HEK293 (cell line): ENCODE results near the gene SUPT4H1.

ENCODE experiments used
- CTCF ChIA-PET: fragments of 350-600 bp; formaldehyde crosslinking; extraction: SDS; loops from one replicate; lab custom pipeline; 2021; ENCODE audit warnings: antibody characterized with exemption; lab: Yijun Ruan, JAX
- POLR2A ChIA-PET: fragments of 300-600 bp; formaldehyde crosslinking; extraction: SDS; loops from one replicate; lab custom pipeline; 2020; ENCODE audit warnings: antibody characterized with exemption, inconsistent platforms; lab: Yijun Ruan, JAX
- H3K27ac ChIP-seq: fragments of 200-500 bp; sonication (Bioruptor generic); 2 replicates; pipeline ENCODE4 v1.5.1; 2014; ENCODE audit warnings: low read depth, low read length, control low read depth, inconsistent platforms; ENCODE audit errors: extremely low read depth
- H3K36me3 ChIP-seq, 2 experiments: fragments of 200-500 bp in 1 of 2; sonication (Bioruptor generic) in 1 of 2; 1 replicate in 1 of 2; 2 replicates in 1 of 2; pipeline ENCODE4 v1.5.1; 2014 to 2017; ENCODE audit warnings: inconsistent platforms in 2 of 2, low read length in 2 of 2; ENCODE audit not compliant: control insufficient read depth in 2 of 2, insufficient read depth in 1 of 2
- H3K4me1 ChIP-seq: fragments of 200-500 bp; sonication (Bioruptor generic); 2 replicates; pipeline ENCODE4 v1.5.1; 2014; ENCODE audit warnings: mild to moderate bottlenecking, low read length, inconsistent platforms; ENCODE audit not compliant: control insufficient read depth, insufficient read depth
- H3K4me3 ChIP-seq: 2 replicates; pipeline ENCODE4 v1.5.1; 2011; ENCODE audit warnings: low read depth, mild to moderate bottlenecking, control low read depth, low read length, moderate library complexity
- H3K9me3 ChIP-seq: fragments of 200-500 bp; sonication (Bioruptor generic); 2 replicates; pipeline ENCODE4 v1.5.1; 2014; ENCODE audit warnings: low read depth, low read length, inconsistent platforms; ENCODE audit not compliant: control insufficient read depth, insufficient read depth
- SCRT2 ChIP-seq: fragments of 450-650 bp; formaldehyde crosslinking; IDR thresholded peaks from 2 replicates; pipeline ENCODE4 v1.5.1; 2016; ENCODE audit warnings: missing biosample characterization, missing genetic modification characterization
- TCF7L2 ChIP-seq: IDR thresholded peaks from 2 replicates; pipeline ENCODE4 v1.6.1; 2011; ENCODE audit warnings: low read depth, mild to moderate bottlenecking, inconsistent platforms, low read length, moderate library complexity, borderline replicate concordance
- ZBTB7A ChIP-seq: fragments of 450-650 bp; formaldehyde crosslinking; IDR thresholded peaks from 2 replicates; pipeline ENCODE4 v1.5.1; 2016; ENCODE audit warnings: low read depth, missing biosample characterization, missing genetic modification characterization
- ZFHX2 ChIP-seq: fragments of 450-650 bp; formaldehyde crosslinking; conservative IDR thresholded peaks from 2 replicates; pipeline ENCODE4 v1.5.1; 2016; ENCODE audit warnings: missing biosample characterization, missing genetic modification characterization
- ZNF140 ChIP-seq: fragments of 450-650 bp; formaldehyde crosslinking; IDR thresholded peaks from 2 replicates; pipeline ENCODE4 v1.5.1; 2016; ENCODE audit warnings: missing biosample characterization, missing genetic modification characterization
- ZNF202 ChIP-seq: fragments of 450-650 bp; formaldehyde crosslinking; IDR thresholded peaks from 2 replicates; pipeline ENCODE4 v1.5.1; 2016; ENCODE audit warnings: missing biosample characterization, missing genetic modification characterization, borderline replicate concordance
- ZNF239 ChIP-seq: fragments of 450-650 bp; formaldehyde crosslinking; IDR thresholded peaks from 2 replicates; pipeline ENCODE4 v1.5.1; 2016; ENCODE audit warnings: missing biosample characterization, missing genetic modification characterization
- ZNF426 ChIP-seq: fragments of 450-650 bp; formaldehyde crosslinking; IDR thresholded peaks from 2 replicates; pipeline ENCODE4 v1.5.1; 2017; ENCODE audit warnings: missing biosample characterization, missing genetic modification characterization, mild to moderate bottlenecking, inconsistent platforms, moderate library complexity
- ZNF660 ChIP-seq: fragments of 450-650 bp; IDR thresholded peaks from 2 replicates; pipeline ENCODE4 v1.5.1; 2018; ENCODE audit warnings: missing biosample characterization, mild to moderate bottlenecking, missing genetic modification characterization
- ZNF791 ChIP-seq: fragments of 450-650 bp; formaldehyde crosslinking; IDR thresholded peaks from 2 replicates; pipeline ENCODE4 v1.5.1; 2016; ENCODE audit warnings: missing biosample characterization, missing genetic modification characterization
- TF ChIP-seq, protein P1 (sequence below): fragments of 450-650 bp; formaldehyde crosslinking; IDR thresholded peaks from 2 replicates; pipeline ENCODE4 v1.5.1; 2016; ENCODE audit warnings: missing biosample characterization, missing genetic modification characterization
- TF ChIP-seq, protein P2 (sequence below): fragments of 450-650 bp; formaldehyde crosslinking; IDR thresholded peaks from 2 replicates; pipeline ENCODE4 v1.5.1; 2016; ENCODE audit warnings: missing biosample characterization, missing genetic modification characterization
- TF ChIP-seq, protein P3 (sequence below): fragments of 450-650 bp; formaldehyde crosslinking; IDR thresholded peaks from 2 replicates; pipeline ENCODE4 v1.5.1; 2016; ENCODE audit warnings: missing biosample characterization, missing genetic modification characterization

The SUPT4H1 gene

DNA sequence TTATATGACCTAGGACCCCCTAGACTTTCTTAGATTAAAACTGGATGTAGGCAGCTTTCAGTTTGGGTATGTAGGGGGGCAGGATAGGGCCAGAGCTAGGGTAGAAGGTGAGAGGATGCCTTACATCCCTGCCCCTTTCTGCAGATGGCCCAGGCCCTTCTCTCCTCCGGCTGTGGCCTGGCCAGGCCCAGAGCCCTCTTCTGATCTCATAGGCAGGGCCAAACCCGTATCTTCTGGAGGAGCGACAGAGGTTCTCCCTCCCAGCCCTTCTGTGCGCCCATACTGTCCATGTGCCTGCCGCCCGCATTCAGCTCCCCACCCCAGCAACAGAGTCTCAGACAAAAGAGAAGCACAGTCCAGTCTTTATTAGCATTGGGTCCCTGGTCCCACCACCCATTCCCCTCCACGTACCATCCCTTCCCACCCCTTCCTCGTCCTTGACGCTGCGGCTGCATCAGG lies 21.4 kb downstream of the SUPT4H1 start (continued):
- TF ChIP-seq, protein P1, sequence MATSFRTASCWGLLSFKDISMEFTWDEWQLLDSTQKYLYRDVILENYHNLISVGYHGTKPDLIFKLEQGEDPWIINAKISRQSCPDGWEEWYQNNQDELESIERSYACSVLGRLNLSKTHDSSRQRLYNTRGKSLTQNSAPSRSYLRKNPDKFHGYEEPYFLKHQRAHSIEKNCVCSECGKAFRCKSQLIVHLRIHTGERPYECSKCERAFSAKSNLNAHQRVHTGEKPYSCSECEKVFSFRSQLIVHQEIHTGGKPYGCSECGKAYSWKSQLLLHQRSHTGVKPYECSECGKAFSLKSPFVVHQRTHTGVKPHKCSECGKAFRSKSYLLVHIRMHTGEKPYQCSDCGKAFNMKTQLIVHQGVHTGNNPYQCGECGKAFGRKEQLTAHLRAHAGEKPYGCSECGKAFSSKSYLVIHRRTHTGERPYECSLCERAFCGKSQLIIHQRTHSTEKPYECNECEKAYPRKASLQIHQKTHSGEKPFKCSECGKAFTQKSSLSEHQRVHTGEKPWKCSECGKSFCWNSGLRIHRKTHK (tag by site-specific recombination) = no peak
- TF ChIP-seq ZNF202 (tag by site-specific recombination) = no peak
- TF ChIP-seq, all 188 proteins: peak for 0

DNA sequence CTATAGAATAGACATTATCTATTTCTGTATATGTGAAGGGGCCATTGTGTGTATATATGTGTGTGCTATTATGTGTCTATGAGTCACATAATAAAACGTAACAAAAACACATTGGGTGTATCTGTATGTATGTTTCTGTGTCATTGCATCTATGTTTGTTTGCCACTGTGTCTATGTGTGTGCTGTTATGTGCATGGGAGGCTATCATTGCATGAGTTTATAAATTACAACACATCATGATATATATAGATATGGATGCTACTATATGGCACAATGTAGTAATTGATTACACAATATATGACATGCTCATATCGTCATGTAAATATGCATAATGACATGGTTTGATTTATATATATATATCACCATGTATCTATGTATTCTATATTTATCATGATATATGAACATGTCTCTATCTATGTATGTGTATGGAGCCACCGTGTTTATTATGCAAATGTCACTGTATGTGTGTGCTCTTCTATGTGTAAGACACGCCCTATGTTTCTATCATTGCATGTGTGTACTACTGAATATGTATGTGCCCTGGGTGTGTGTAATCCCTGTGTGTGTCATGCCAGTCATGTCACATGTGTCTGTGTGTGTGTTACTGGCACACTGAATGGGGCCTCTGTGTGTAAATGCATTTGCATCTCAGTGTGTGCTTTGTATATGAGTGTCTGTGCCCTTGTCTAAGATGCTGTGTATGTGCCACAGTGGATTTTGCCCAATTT lies 22.0 kb downstream of the SUPT4H1 start:
- H3K4me3 ChIP-seq = no peak overlapping the region
- H3K4me1 ChIP-seq = no peaks in the 10 kb centered on the region
- CTCF ChIA-PET = interaction anchor here (0.6 kb wide), 1 partner anchor 22 kb away, joined by 3 read pairs; the partner anchor contains the start of gene SUPT4H1
- H3K36me3 ChIP-seq = no peaks in the 10 kb centered on the region
- no peak for TF ChIP-seq ZNF426 (tag by site-specific recombination)
- TF ChIP-seq, all 188 proteins: peak for 0
- H3K9me3 ChIP-seq = no peaks in the 10 kb centered on the region
- H3K27ac ChIP-seq = no peak overlapping the region
- POLR2A ChIA-PET = no interaction called here

DNA sequence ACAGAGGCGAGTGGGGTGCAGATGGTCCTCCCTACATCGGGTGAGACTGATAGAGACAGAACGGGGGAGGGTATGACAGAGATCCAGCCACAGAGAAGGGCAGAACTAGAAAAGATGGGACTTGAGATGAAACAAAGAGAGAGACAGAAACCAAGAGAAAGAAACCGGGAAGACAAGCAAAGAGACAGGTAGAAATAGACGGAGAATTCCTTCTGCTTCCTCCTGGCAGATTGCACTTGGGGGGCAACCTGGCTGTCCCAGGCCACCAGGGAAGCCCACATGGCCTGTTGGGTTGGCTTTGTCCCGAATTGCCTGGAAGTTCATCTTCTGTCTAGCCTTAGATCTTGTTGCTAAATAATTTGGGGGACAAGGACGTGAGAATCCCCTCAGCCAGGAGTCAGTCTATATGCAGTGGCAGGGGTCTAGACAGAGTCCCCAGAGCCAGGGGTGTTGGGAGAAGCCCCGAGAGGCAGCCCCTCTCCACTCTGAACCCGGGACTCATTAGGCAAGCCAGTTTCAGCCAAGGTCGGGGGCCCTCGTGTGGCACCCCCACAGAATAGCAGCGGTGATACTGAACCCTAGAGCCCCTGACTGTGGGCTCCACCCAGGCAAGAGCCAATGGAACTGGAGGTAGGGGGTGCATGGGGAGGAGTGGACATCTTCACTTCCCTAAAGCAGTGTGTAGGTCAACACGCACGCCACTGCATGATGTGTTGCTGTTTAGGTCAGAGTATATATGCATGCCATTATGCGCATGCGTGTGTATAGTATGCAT lies 22.8 kb downstream of the SUPT4H1 start:
- ChIA-PET CTCF (no interaction called here), POLR2A (no interaction called here)
- H3K27ac ChIP-seq = no peak overlapping the region
- TF ChIP-seq, protein P2, sequence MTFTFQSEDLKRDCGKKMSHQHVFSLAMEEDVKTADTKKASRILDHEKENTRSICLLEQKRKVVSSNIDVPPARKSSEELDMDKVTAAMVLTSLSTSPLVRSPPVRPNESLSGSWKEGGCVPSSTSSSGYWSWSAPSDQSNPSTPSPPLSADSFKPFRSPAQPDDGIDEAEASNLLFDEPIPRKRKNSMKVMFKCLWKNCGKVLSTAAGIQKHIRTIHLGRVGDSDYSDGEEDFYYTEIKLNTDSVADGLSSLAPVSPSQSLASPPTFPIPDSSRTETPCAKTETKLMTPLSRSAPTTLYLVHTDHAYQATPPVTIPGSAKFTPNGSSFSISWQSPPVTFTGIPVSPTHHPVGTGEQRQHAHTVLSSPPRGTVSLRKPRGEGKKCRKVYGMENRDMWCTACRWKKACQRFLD (tag by site-specific recombination) = no peak
- TF ChIP-seq ZNF239 = no peak
- no peak for TF ChIP-seq ZNF660 (tag by site-specific recombination)
- TF ChIP-seq, protein P3, sequence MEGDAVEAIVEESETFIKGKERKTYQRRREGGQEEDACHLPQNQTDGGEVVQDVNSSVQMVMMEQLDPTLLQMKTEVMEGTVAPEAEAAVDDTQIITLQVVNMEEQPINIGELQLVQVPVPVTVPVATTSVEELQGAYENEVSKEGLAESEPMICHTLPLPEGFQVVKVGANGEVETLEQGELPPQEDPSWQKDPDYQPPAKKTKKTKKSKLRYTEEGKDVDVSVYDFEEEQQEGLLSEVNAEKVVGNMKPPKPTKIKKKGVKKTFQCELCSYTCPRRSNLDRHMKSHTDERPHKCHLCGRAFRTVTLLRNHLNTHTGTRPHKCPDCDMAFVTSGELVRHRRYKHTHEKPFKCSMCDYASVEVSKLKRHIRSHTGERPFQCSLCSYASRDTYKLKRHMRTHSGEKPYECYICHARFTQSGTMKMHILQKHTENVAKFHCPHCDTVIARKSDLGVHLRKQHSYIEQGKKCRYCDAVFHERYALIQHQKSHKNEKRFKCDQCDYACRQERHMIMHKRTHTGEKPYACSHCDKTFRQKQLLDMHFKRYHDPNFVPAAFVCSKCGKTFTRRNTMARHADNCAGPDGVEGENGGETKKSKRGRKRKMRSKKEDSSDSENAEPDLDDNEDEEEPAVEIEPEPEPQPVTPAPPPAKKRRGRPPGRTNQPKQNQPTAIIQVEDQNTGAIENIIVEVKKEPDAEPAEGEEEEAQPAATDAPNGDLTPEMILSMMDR (tag by site-specific recombination) = 0 out of 2 replicates have a peak, but pooled peaks have one; percentile 38
- TF ChIP-seq ZFHX2 = 0 out of 2 replicates have a peak, but pooled peaks have one; percentile 21
- no peak for TF ChIP-seq SCRT2 (tag by site-specific recombination)
- TF ChIP-seq ZBTB7A = no peak
- TF ChIP-seq ZNF140 (tag by site-specific recombination) = no peak
- TF ChIP-seq ZNF791 (tag by site-specific recombination) = no peak
- no peak for TF ChIP-seq TCF7L2
- no peaks in the 10 kb centered on the region for H3K4me1 ChIP-seq
- no peaks in the 10 kb centered on the region for H3K36me3 ChIP-seq
- no peak overlapping the region for H3K4me3 ChIP-seq
- no peaks in the 10 kb centered on the region for H3K9me3 ChIP-seq
